WI38 (cell line): ENCODE data around the gene MIGA2.
A peak's percentile ranks its signal among the peaks of the same experiment; 100 is the strongest.
"Not testable (repeated sequence)": the region's sequence is repeated elsewhere in the genome, so short reads cannot be mapped to it uniquely, and the experiment has no call there.

Source experiments
- H3K4me3 ChIP-seq: 2 replicates; pipeline ENCODE4 v1.5.1; 2011; ENCODE audit warnings: low read depth, mild to moderate bottlenecking, control low read depth, low read length
- TF ChIP-seq, protein P1 (sequence below): IDR thresholded peaks from 2 replicates; pipeline ENCODE4 v1.5.1; 2012; ENCODE audit warnings: low read depth, mild to moderate bottlenecking, control low read depth, low read length

Gene MIGA2

DNA sequence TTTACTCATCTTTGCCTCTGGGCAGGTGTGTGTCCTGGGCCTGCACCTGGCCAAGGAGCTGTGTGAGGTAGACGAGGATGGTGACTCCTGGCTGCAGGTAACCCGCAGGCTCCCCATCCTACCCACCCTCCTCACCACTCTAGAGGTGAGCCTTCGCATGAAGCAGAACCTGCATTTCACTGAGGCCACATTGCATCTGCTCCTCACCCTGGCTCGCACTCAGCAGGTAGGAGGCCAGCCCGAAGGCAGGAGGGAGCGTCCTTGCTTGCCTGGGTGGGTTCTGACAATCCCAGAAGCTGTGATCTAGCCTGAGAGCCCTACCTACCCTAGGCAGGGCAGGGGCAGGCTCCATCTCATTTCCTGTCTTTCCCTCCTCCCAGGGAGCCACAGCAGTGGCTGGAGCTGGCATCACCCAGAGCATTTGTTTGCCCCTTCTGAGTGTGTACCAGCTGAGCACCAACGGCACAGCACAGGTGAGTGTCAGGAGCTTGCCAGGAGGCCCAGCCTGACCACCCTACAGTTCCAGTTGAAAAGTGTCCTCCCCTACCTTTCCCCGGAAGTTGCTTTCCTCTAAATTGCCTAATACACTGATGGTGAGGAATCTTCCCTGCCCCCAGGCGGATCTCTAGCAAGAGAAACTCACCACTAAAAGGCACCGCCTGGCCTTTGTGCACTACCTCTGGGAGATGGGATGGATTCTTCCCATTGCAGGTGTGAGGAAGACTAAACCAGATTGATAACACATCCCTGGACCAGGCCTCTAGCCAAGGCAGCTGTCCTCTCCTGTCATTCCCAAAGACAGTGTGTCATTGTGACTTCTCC lies 34.7 kb upstream of the MIGA2 start:
- TF ChIP-seq, protein P1, sequence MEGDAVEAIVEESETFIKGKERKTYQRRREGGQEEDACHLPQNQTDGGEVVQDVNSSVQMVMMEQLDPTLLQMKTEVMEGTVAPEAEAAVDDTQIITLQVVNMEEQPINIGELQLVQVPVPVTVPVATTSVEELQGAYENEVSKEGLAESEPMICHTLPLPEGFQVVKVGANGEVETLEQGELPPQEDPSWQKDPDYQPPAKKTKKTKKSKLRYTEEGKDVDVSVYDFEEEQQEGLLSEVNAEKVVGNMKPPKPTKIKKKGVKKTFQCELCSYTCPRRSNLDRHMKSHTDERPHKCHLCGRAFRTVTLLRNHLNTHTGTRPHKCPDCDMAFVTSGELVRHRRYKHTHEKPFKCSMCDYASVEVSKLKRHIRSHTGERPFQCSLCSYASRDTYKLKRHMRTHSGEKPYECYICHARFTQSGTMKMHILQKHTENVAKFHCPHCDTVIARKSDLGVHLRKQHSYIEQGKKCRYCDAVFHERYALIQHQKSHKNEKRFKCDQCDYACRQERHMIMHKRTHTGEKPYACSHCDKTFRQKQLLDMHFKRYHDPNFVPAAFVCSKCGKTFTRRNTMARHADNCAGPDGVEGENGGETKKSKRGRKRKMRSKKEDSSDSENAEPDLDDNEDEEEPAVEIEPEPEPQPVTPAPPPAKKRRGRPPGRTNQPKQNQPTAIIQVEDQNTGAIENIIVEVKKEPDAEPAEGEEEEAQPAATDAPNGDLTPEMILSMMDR, result no peak
- H3K4me3 ChIP-seq, result no peak overlapping the region

DNA sequence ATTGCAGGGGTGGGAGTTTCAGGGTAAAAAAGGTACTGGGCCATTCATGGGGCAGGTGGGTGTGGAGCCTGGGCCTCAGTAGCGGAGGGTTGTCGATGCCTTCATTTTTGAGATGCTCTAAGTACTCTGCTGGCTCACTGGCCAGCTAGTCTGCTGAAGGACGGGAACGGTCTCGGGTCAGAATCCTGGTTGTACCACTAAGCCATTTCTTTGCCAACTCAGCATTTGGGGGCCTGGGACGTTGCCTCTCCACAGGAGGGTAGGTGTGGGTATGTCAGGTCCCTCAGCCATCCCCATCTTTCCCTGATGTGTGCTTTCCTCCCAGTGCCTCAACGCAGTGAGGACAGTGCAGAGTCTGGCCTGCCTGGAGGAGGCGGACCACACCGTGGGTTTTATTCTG lies 33.4 kb upstream of the MIGA2 start:
- TF ChIP-seq, protein P1, result no peak
- no peak overlapping the region for H3K4me3 ChIP-seq

DNA sequence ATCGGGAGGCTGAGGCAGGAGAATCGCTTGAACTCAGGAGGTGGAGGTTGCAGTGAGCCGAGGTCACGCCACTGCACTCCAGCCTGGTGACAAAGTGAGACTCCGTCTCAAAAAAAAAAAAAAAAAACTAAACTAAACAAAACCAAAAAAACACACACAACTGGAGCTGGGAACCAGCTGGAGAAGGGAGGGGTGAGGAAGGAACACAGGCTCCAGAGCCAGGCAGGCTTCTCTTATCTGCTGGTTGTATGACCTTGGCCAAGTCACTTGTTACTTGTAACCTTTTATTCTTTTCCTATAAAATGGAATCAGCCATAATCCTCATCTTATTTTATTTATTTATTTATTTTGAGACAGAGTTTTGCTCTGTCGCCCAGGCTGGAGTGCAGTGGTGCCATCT lies 32.3 kb upstream of the MIGA2 start:
- not testable (repeated sequence) for H3K4me3 ChIP-seq

DNA sequence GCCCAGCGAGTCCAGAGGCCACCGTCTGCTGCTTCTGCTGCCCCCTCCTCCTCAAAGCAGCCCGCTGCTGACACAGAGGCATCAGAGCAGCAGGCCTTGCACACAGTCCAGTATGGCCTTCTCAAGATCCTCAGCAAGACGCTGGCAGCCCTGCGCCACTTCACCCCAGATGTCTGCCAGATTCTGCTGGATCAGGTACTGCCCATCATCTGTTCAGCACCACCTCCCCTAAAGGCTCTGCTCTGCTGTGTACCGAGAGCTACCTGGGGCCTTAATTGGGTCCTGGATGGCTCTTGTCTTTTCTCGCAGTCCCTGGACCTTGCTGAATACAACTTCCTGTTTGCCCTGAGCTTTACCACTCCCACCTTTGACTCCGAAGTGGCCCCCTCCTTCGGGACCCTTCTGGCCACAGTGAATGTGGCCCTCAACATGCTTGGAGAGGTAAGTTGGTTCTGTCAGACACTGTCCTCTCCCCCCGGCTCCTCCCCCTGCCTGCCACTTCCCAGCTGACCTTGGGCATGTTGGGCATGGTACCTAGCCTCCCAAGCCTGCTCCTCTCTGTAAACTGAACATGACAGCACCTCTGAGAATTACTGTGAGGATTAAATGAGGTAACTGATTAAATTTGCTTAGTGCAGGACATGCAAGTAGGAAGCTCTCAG lies 31.0 kb upstream of the MIGA2 start:
- H3K4me3 ChIP-seq, result no peak overlapping the region

DNA sequence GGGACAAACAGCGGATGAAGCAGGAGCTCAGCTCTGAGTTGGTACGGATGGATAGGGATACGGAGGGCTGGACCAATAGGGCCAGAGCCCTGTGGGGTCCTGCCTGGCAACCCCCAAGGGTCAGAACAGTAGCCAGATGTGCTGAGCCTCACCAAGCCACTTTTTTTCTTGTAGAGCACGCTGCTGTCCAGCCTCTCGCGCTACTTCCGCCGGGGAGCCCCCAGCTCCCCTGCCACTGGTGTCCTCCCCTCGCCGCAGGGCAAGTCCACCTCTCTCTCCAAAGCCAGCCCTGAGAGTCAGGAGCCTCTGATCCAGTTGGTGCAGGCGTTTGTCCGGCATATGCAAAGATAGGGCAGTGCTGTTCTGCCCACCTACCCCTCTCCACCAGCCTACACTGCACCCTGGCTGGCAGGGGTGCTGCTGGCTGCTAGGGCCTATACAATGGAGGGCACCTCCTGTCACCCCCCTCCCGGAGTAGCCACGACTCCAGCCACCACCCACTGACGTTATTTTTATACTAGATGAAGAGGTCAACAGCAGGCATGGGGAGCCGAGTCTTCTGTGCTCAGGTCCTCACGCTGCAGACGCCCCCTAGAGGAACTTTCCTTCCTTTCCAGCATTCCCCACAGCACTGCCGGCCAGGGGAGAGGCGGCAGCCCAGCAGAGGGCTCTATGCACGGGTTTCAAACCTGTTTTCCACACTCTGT lies 29.9 kb upstream of the MIGA2 start:
- no peak overlapping the region for H3K4me3 ChIP-seq
- TF ChIP-seq, protein P1, result peak; percentile 88

More for the DNA sequence above, 31.0 kb upstream of the MIGA2 start:
- TF ChIP-seq, protein P1, result no peak

DNA sequence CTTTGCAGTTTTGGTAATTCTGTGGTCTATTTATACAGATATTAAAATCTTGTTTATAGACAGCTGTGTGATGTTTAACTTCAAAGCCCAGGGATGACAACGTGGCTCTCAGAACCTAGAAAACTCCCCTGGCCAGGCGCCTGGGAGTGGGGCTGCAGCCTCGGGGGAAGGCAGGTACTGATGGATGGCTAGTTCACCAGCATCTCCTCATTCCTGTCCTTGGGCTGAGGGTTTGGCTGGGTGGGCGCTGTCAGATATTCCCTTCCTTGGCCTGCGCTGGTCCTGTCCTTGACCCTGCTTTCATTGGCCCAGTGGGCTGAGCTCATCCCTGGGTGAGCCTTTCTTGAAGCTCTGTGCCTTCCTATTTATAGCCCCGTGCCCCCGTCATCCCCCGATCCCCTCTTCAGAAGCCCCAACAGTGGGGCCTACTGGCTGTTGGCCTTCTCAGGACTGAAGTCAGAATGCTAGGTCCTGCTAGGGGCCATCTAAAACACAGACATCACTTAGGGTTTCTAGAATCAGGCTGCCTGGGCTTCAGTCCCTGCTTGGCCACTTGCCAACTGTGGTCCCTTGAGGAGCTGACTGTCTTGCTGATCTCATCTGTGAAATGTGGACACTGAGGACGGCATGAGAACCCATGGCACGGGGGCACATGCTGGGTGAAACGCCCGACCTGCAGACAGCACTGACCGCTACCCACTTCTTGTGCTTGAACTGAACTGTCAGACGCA lies 29.2 kb upstream of the MIGA2 start:
- H3K4me3 ChIP-seq, result no peak overlapping the region
- TF ChIP-seq, protein P1, result no peak

DNA sequence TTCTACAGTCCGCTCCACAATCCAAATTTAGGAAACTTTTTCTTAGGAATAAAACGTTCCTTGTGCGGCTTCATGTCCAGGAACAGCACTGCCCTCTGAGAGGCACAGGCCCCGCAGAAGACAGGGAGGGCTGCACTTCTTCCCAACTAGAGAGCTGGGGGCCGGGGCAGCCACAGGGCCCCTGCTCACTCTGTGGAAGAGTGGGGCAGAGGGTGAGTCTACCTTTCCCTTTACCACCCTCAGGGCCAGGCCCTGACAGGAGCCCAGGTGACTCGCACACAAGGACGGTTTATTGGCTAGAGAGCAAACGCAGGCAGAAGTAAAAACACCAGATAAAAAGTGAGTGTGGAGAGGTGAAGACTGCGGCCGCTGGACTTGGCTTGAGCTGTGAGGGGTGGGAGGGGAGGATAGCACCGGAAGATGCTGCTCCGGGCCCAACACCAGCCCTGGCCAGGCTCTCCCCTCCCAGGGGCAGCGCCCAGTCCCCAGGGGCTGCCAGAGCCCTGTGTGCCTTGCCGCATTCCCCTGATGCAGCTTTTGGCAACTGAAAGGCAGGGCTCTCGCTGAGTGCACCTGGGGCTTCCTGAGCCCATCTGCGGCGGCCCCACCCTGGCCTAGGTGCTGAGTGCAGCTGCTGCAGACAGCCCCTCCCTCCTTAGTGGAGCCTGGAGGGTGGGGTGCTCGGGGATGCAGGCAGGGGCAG lies 28.5 kb upstream of the MIGA2 start:
- TF ChIP-seq, protein P1, result no peak
- no peak overlapping the region for H3K4me3 ChIP-seq
